ENCODE measurements around the gene COL17A1.

DNA sequence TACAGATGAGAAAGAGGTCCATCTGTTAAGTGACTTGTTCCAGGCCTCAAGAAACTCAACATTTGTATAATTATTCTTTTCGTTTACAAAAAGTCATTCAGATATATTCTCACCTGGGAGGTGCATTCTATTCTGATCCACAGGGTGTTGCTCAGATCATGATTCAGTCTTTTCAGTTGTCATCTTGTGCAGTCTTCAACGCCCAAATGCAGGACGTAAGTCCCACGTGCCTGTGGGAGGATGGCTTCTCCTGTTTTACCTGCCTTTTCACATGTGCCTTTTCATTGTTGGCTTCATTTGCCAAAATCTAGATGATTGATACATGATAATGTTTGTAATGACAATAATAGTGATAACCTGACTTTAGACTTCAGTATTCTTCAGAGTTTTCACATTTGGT, 72.2 kb downstream of the COL17A1 start:
- TF ChIP-seq GATA3 (IDR thresholded peaks at IDR 0.05; ENCODE audit: low read depth, low read length): no peak
- no peak for TF ChIP-seq GATA2 (IDR thresholded peaks at IDR 0.05; ENCODE audit: low read depth, low read length)
